SH-SY5Y (cell line): Measurements from ENCODE around the gene HOXC5.

Experiments
- GATA2 ChIP-seq: IDR thresholded peaks from 2 replicates; pipeline ENCODE4 v1.6.1; 2011; ENCODE audit warnings: mild to moderate bottlenecking, low read depth, low read length
- GATA3 ChIP-seq: IDR thresholded peaks from 2 replicates; pipeline ENCODE4 v1.6.1; 2011; ENCODE audit warnings: low read depth, mild to moderate bottlenecking, low read length, moderate library complexity

Gene HOXC5

GRCh38 chr12:53993162-53994008 lies 39.5 kb upstream of the HOXC5 start:
- TF ChIP-seq GATA2 = no peak
- TF ChIP-seq GATA3 = no peak

- TF ChIP-seq GATA3 = no peak
- TF ChIP-seq GATA2 = no peak
These were observed 38.9 kb upstream of the HOXC5 start for GRCh38 chr12:53994009-53994263.

GRCh38 chr12:53994264-53995001 lies 38.4 kb upstream of the HOXC5 start:
- TF ChIP-seq GATA2 = no peak

- TF ChIP-seq GATA3 = no peak
- TF ChIP-seq GATA2 = no peak
These were observed 37.9 kb upstream of the HOXC5 start for GRCh38 chr12:53995002-53995377.

- TF ChIP-seq GATA3 (no peak), GATA2 (no peak)
These were observed 37.2 kb upstream of the HOXC5 start for GRCh38 chr12:53995378-53996239.

- no peak for TF ChIP-seq GATA2
- TF ChIP-seq GATA3 = no peak
These were observed 36.3 kb upstream of the HOXC5 start for GRCh38 chr12:53996240-53997203.

- TF ChIP-seq GATA2 = no peak
These were observed 35.4 kb upstream of the HOXC5 start for GRCh38 chr12:53997204-53998109.

GRCh38 chr12:53998110-53998899 lies 34.5 kb upstream of the HOXC5 start:
- TF ChIP-seq GATA3 (no peak), GATA2 (no peak)

- TF ChIP-seq GATA2 (no peak), GATA3 (no peak)
These were observed 34.0 kb upstream of the HOXC5 start for GRCh38 chr12:53998900-53999236.

- TF ChIP-seq GATA2 = no peak
- TF ChIP-seq GATA3 = no peak
These were observed 33.2 kb upstream of the HOXC5 start for GRCh38 chr12:53999559-54000115.
